Peyer's patch (tissue), 4 donors: ENCODE data around the gene CDH23.

Experiments used
- POLR2A ChIP-seq, 2 donors: fragments of 450-650 bp; IDR thresholded peaks; one replicate each; pipeline ENCODE4 v1.5.1; 2017; ENCODE audit warnings: antibody characterized with exemption in 2 of 2, mild to moderate bottlenecking in 2 of 2, moderate library complexity in 2 of 2
- TF ChIP-seq, protein P1 (sequence below), 6 experiments: fragments of 450-650 bp in 4 of 6; fragments of 200-600 bp in 2 of 6; sonication (generic) in 1 of 6; IDR thresholded peaks; one replicate each; pipeline ENCODE4 v1.5.1; 2017 to 2019; ENCODE audit warnings: antibody characterized with exemption in 6 of 6, mild to moderate bottlenecking in 3 of 6, moderate library complexity in 1 of 6

DNA sequence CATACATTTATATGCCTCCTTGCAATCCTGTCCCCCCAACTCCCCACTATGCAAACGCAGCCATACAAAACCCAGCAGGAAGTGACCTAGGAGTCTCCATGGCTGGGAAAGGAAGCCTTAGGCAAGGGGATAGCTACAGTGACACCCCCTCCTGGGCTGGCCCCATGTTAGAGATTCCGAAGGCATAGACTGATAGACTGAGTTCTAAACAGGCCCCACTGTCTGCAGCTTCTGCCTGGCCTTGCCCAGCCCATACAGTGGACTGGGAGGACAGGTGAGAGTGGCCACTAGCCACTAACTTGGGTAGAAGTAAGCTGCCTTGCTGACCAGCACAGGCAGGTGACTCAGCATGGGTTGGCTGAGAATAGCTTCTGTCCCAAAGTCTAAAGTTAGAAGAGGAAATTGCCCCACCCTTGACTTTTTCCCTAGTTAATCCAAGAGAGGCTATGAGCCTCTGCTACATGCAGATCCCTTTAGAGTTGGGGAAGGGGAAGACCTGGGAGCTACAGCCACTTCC, 216.6 kb downstream of the CDH23 start:
- TF ChIP-seq, protein P1, sequence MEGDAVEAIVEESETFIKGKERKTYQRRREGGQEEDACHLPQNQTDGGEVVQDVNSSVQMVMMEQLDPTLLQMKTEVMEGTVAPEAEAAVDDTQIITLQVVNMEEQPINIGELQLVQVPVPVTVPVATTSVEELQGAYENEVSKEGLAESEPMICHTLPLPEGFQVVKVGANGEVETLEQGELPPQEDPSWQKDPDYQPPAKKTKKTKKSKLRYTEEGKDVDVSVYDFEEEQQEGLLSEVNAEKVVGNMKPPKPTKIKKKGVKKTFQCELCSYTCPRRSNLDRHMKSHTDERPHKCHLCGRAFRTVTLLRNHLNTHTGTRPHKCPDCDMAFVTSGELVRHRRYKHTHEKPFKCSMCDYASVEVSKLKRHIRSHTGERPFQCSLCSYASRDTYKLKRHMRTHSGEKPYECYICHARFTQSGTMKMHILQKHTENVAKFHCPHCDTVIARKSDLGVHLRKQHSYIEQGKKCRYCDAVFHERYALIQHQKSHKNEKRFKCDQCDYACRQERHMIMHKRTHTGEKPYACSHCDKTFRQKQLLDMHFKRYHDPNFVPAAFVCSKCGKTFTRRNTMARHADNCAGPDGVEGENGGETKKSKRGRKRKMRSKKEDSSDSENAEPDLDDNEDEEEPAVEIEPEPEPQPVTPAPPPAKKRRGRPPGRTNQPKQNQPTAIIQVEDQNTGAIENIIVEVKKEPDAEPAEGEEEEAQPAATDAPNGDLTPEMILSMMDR (IDR thresholded peaks at IDR 0.05): no peak
- TF ChIP-seq POLR2A (IDR thresholded peaks at IDR 0.05): peak; percentile 23 to 73
